Astrocyte (in vitro differentiated cells and primary cell): ENCODE data around the gene MPO. TPM values are rescaled to one million over a fixed set of nuclear protein-coding genes. Genes with fewer than 3 reads are reported as not detected.

Experiments
- DNase-seq: peaks from one replicate; pipeline ENCODE4 v3.0.0-alpha.2; 2010; ENCODE audit warnings: low read depth
- FAIRE-seq: peaks from 2 replicates; lab custom pipeline; 2011; peaks lifted over from hg19 to GRCh38; lab: Jason Lieb, UNC
- H2AFZ ChIP-seq: 2 replicates; pipeline ENCODE4 v1.6.0; 2012; ENCODE audit warnings: low read depth, low read length, inconsistent platforms
- H3K27ac ChIP-seq: 2 replicates; pipeline ENCODE4 v1.5.1; 2011; ENCODE audit warnings: low read depth, low read length, inconsistent platforms
- H3K27me3 ChIP-seq: 2 replicates; pipeline ENCODE4 v1.6.0; 2011; ENCODE audit warnings: low read length, inconsistent platforms; ENCODE audit not compliant: insufficient read depth
- H3K36me3 ChIP-seq: 2 replicates; pipeline ENCODE4 v1.5.1; 2011; ENCODE audit warnings: low read length, inconsistent platforms; ENCODE audit not compliant: insufficient read depth
- H3K4me1 ChIP-seq: 2 replicates; pipeline ENCODE4 v1.5.1; 2011; ENCODE audit warnings: low read length, inconsistent platforms; ENCODE audit not compliant: insufficient read depth
- H3K4me2 ChIP-seq: 2 replicates; pipeline ENCODE4 v1.6.0; 2012; ENCODE audit warnings: low read length, inconsistent platforms
- H3K4me3 ChIP-seq: 2 replicates; pipeline ENCODE4 v1.5.1; 2011; ENCODE audit warnings: low read depth, mild to moderate bottlenecking, low read length, inconsistent platforms; ENCODE audit not compliant: insufficient read depth
- H3K79me2 ChIP-seq: 2 replicates; pipeline ENCODE4 v1.6.0; 2012; ENCODE audit warnings: mild to moderate bottlenecking, low read length, inconsistent platforms; ENCODE audit not compliant: insufficient read depth
- H3K9ac ChIP-seq: 2 replicates; pipeline ENCODE4 v1.6.0; 2012; ENCODE audit warnings: mild to moderate bottlenecking, low read length, inconsistent platforms
- H3K9me3 ChIP-seq: 2 replicates; pipeline ENCODE4 v1.5.1; 2012; ENCODE audit warnings: low read depth, mild to moderate bottlenecking, low read length, inconsistent platforms; ENCODE audit not compliant: insufficient read depth
- H4K20me1 ChIP-seq: 2 replicates; pipeline ENCODE4 v1.6.0; 2012; ENCODE audit warnings: low read length, inconsistent platforms; ENCODE audit not compliant: insufficient read depth
- H3K27ac Mint-ChIP-seq: one replicate; pipeline ENCODE4 v1.8.0; 2021; ENCODE audit warnings: mild to moderate bottlenecking, mixed read lengths; ENCODE audit not compliant: unreplicated experiment
- H3K27me3 Mint-ChIP-seq: one replicate; pipeline ENCODE4 v1.8.0; 2021; ENCODE audit warnings: low read depth, mixed read lengths; ENCODE audit not compliant: unreplicated experiment
- H3K36me3 Mint-ChIP-seq: one replicate; pipeline ENCODE4 v1.8.0; 2021; ENCODE audit warnings: low read depth, mixed read lengths; ENCODE audit not compliant: unreplicated experiment
- H3K4me1 Mint-ChIP-seq: one replicate; pipeline ENCODE4 v1.8.0; 2021; ENCODE audit warnings: low read depth, mixed read lengths; ENCODE audit not compliant: unreplicated experiment
- H3K4me3 Mint-ChIP-seq: one replicate; pipeline ENCODE4 v1.8.0; 2021; ENCODE audit warnings: mild to moderate bottlenecking, moderate library complexity, mixed read lengths; ENCODE audit not compliant: unreplicated experiment
- H3K9me3 Mint-ChIP-seq: one replicate; pipeline ENCODE4 v1.8.0; 2021; ENCODE audit warnings: mild to moderate bottlenecking, mixed read lengths; ENCODE audit not compliant: unreplicated experiment
- EZH2 ChIP-seq: IDR thresholded peaks from 2 replicates; pipeline ENCODE4 v1.6.1; 2012; ENCODE audit warnings: mild to moderate bottlenecking, low read length, inconsistent platforms; ENCODE audit not compliant: insufficient read depth
- total RNA-seq: library from RNA; stranded (reverse); gene quantifications from 2 replicates; pipeline ENCODE4 v1.2.1, GENCODE V29; 2021
- TF ChIP-seq, protein P1 (sequence below): IDR thresholded peaks from 2 replicates; pipeline ENCODE4 v1.5.1; 2011; ENCODE audit warnings: low read depth, mild to moderate bottlenecking, inconsistent platforms, low read length, moderate library complexity; ENCODE audit not compliant: insufficient read depth

The MPO gene
- total RNA-seq, 1 donor from 2014 or later: not detected

- Histone ChIP-seq H2AFZ (no peak overlapping the region), H3K4me2 (no peak overlapping the region), H3K27me3 (peaks cover 18% of the 10 kb centered on the region), H3K9me3 (no peaks in the 10 kb centered on the region), H3K9ac (no peak overlapping the region), H3K4me1 (peaks cover 18% of the 10 kb centered on the region), H3K79me2 (no peaks in the 10 kb centered on the region), H3K36me3 (no peaks in the 10 kb centered on the region), H4K20me1 (no peaks in the 10 kb centered on the region), H3K4me3 (no peak overlapping the region), H3K27ac (no peak overlapping the region)
- no peaks in the 10 kb centered on the region for H3K9me3 Mint-ChIP-seq
- H3K27me3 Mint-ChIP-seq: peaks cover 32% of the 10 kb centered on the region
- no peak overlapping the region for H3K4me3 Mint-ChIP-seq
- peaks cover 3% of the 10 kb centered on the region for H3K4me1 Mint-ChIP-seq
- H3K27ac Mint-ChIP-seq: no peak overlapping the region
- FAIRE-seq: no peak
- H3K36me3 Mint-ChIP-seq: no peaks in the 10 kb centered on the region
- TF ChIP-seq EZH2: no peak
- TF ChIP-seq, protein P1, sequence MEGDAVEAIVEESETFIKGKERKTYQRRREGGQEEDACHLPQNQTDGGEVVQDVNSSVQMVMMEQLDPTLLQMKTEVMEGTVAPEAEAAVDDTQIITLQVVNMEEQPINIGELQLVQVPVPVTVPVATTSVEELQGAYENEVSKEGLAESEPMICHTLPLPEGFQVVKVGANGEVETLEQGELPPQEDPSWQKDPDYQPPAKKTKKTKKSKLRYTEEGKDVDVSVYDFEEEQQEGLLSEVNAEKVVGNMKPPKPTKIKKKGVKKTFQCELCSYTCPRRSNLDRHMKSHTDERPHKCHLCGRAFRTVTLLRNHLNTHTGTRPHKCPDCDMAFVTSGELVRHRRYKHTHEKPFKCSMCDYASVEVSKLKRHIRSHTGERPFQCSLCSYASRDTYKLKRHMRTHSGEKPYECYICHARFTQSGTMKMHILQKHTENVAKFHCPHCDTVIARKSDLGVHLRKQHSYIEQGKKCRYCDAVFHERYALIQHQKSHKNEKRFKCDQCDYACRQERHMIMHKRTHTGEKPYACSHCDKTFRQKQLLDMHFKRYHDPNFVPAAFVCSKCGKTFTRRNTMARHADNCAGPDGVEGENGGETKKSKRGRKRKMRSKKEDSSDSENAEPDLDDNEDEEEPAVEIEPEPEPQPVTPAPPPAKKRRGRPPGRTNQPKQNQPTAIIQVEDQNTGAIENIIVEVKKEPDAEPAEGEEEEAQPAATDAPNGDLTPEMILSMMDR: no peak
- no peak for DNase-seq
Measured at GRCh38 chr17:58327363-58328194, 46.8 kb upstream of the MPO start.

- FAIRE-seq: no peak
- Mint-ChIP-seq H3K36me3 (no peaks in the 10 kb centered on the region), H3K27ac (no peak overlapping the region), H3K4me3 (no peak overlapping the region), H3K9me3 (no peaks in the 10 kb centered on the region), H3K27me3 (peaks cover 39% of the 10 kb centered on the region), H3K4me1 (peaks cover 3% of the 10 kb centered on the region)
- Histone ChIP-seq H3K4me1 (peaks cover 18% of the 10 kb centered on the region), H3K27ac (no peak overlapping the region), H3K9me3 (no peaks in the 10 kb centered on the region), H3K4me2 (no peak overlapping the region), H3K9ac (no peak overlapping the region), H3K79me2 (no peaks in the 10 kb centered on the region), H3K4me3 (no peak overlapping the region), H3K27me3 (peaks cover 18% of the 10 kb centered on the region), H4K20me1 (no peaks in the 10 kb centered on the region), H3K36me3 (no peaks in the 10 kb centered on the region), H2AFZ (no peak overlapping the region)
- no peak for DNase-seq
- no peak for TF ChIP-seq EZH2
Measured at GRCh38 chr17:58326609-58327362, 46.1 kb upstream of the MPO start.

GRCh38 chr17:58325976-58326468 is 45.3 kb upstream of the MPO start:
- Histone ChIP-seq H3K4me2 (no peak overlapping the region), H4K20me1 (no peaks in the 10 kb centered on the region), H3K4me3 (no peak overlapping the region), H3K79me2 (no peaks in the 10 kb centered on the region), H3K27me3 (peaks cover 18% of the 10 kb centered on the region), H3K36me3 (no peaks in the 10 kb centered on the region), H3K4me1 (peaks cover 18% of the 10 kb centered on the region), H3K9me3 (no peaks in the 10 kb centered on the region), H3K9ac (no peak overlapping the region), H2AFZ (no peak overlapping the region), H3K27ac (no peak overlapping the region)
- DNase-seq (no peak), FAIRE-seq (no peak)
- Mint-ChIP-seq H3K4me1 (peaks cover 3% of the 10 kb centered on the region), H3K4me3 (peak overlapping the region; percentile 60), H3K9me3 (no peaks in the 10 kb centered on the region), H3K27me3 (peaks cover 46% of the 10 kb centered on the region), H3K27ac (no peak overlapping the region), H3K36me3 (peaks cover 3% of the 10 kb centered on the region)
- TF ChIP-seq EZH2: no peak
- TF ChIP-seq, protein P1: no peak
